VCaP (cell line): ENCODE data around the gene BICC1.
"Not testable (repeated sequence)": the region's sequence is repeated elsewhere in the genome, so short reads cannot be mapped to it uniquely, and the experiment has no call there.

Source experiments
- H3K27ac ChIP-seq: fragments of 450-650 bp; 2 replicates; pipeline ENCODE4 v1.5.1; 2017
- CTCF ChIP-seq: fragments of 450-650 bp; conservative IDR thresholded peaks from 2 replicates; pipeline ENCODE4 v1.5.1; 2017; ENCODE audit warnings: mild to moderate bottlenecking, moderate library complexity

BICC1 gene

GRCh38 chr10:58846856-58847255 is 334.2 kb downstream of the BICC1 start:
- TF ChIP-seq CTCF = no peak
- H3K27ac ChIP-seq = no peak overlapping the region

GRCh38 chr10:58851606-58852005 is 338.9 kb downstream of the BICC1 start:
- H3K27ac ChIP-seq = no peak overlapping the region
- TF ChIP-seq CTCF = no peak

GRCh38 chr10:58853668-58854067 is 341.0 kb downstream of the BICC1 start:
- no peak for TF ChIP-seq CTCF
- no peak overlapping the region for H3K27ac ChIP-seq

- no peak overlapping the region for H3K27ac ChIP-seq
- TF ChIP-seq CTCF = no peak
Observed at GRCh38 chr10:58854811-58855210, 342.1 kb downstream of the BICC1 start.

GRCh38 chr10:58856508-58857240 is 344.0 kb downstream of the BICC1 start:
- no peak overlapping the region for H3K27ac ChIP-seq
- TF ChIP-seq CTCF = no peak

- no peak for TF ChIP-seq CTCF
- H3K27ac ChIP-seq = no peak overlapping the region
Observed at GRCh38 chr10:58857251-58857805, 344.7 kb downstream of the BICC1 start.

- not testable (repeated sequence) for H3K27ac ChIP-seq
Observed at GRCh38 chr10:58858123-58858522, 345.5 kb downstream of the BICC1 start.

- no peak overlapping the region for H3K27ac ChIP-seq
- no peak for TF ChIP-seq CTCF
Observed at GRCh38 chr10:58859526-58859925, 346.9 kb downstream of the BICC1 start.
